Measurements from ENCODE around the gene CD58.
A peak's percentile ranks its signal among the peaks of the same experiment; 100 is the strongest.

Gene CD58

DNA sequence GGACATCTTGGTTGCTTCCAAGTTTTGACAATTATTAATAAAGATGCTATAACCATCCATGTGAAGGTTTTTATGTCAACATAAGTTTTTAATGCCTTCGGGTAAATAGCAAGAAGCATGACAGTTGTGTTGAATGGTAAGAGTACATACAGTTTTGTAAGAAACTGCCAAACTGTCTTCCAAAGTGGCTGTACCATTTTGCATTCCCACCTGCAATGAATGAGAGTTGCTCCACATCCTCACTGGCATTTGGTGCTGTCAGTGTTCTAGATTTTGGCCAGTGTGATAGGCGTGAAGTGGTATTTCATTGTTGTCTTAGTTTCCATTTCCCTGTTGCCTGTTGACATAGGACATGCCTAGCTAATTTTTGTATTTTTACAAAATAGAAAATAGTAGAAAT is 45.4 kb downstream of the CD58 start:
- ATAC-seq: no peak
- H3K36me3 Mint-ChIP-seq: peaks cover 70% of the 10 kb centered on the region
- no peaks in the 10 kb centered on the region for H3K27me3 Mint-ChIP-seq
- H3K4me1 Mint-ChIP-seq: peaks cover 10% of the 10 kb centered on the region
- peaks cover 4% of the 10 kb centered on the region for H3K9me3 Mint-ChIP-seq
- H3K27ac Mint-ChIP-seq: no peak overlapping the region
- H3K4me3 Mint-ChIP-seq: no peak overlapping the region

DNA sequence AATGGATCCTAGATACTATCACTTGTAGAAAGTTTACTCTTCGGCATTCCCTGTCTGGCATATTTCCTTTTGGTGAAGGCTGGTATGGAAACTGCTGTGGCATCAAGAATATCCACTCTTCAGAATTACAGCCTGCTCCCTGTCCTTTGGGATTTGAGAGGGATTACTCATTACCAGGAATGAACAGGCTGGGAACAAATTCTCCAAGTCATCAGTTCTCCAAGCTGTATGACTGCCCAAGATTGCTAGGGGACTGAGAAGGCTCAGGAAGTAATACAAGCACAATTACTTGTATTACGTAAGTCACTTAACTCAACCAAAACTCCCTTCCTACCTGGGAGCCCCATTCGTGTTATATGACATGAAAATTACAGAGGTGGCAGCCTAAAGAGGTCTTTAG is 49.6 kb downstream of the CD58 start:
- peaks cover 58% of the 10 kb centered on the region for H3K36me3 Mint-ChIP-seq
- H3K4me3 Mint-ChIP-seq: no peak overlapping the region
- no peaks in the 10 kb centered on the region for H3K27me3 Mint-ChIP-seq
- H3K27ac Mint-ChIP-seq: no peak overlapping the region
- H3K4me1 Mint-ChIP-seq: peaks cover 30% of the 10 kb centered on the region
- ATAC-seq: no peak
- no peaks in the 10 kb centered on the region for H3K9me3 Mint-ChIP-seq

DNA sequence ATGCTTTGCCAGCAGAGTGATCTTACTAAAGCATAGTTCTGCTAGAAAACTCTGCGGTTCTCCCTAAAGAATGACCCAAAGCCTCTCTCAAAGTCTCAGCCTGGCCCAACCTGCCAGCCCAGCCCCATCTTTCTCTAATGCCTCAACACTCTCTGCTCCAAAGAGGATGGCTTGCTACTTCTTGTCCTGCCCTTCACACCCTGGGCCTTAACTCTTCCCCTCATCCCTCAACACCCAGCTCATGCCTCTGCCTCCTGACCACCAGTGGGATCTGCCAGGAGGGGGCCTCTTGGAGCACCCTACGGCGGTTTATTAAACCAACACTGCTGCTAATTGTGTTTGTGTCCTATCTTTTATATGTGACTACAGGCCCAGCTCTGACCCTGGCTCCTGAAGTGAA is 52.4 kb downstream of the CD58 start:
- no peak for ATAC-seq
- H3K36me3 Mint-ChIP-seq: peaks cover 40% of the 10 kb centered on the region
- no peaks in the 10 kb centered on the region for H3K9me3 Mint-ChIP-seq
- H3K4me1 Mint-ChIP-seq: peaks cover 40% of the 10 kb centered on the region
- H3K4me3 Mint-ChIP-seq: no peak overlapping the region
- peak overlapping the region; percentile 92 for H3K27ac Mint-ChIP-seq
- H3K27me3 Mint-ChIP-seq: no peaks in the 10 kb centered on the region

DNA sequence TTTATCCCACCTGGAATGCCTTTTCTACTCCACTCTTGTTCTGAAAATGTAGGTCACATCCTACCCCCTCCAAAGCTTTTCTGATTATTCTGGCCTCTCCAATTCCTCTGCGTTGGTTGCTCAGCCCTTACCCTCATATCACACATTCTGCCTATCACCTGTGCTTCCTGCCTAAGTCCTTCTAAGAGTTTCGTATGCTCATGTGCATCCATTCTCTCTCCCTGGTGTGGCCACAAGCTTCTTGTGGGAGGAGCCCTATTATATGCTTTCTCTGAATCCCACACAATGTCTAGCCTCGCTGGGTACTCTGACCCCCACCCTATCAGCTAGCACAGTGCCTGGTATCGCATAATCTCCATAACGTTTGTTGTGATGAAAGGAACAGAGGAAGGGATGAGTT is 54.2 kb downstream of the CD58 start:
- Mint-ChIP-seq H3K9me3 (peaks cover 3% of the 10 kb centered on the region), H3K36me3 (peaks cover 44% of the 10 kb centered on the region), H3K4me3 (no peak overlapping the region), H3K4me1 (peaks cover 54% of the 10 kb centered on the region), H3K27ac (peak overlapping the region; percentile 92), H3K27me3 (no peaks in the 10 kb centered on the region)
- no peak for ATAC-seq

DNA sequence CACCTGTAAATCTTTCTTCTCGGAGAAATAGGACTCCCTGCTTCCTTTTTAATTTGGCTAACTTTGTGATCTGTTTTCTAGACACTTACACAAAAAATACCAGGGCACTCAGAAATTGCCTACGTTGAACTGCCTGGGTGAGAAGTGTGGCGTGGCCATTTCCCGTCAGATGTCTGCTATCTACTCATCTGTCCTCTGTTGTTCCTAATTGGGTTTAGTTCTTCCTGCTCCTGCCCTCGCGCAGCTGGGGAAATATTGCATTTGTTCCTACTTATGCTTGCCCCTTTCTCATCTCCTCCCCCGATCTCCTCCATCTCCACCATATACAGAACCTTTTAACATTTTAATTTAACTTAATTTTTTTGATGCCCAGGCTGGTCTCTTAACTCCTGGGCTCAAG is 55.1 kb downstream of the CD58 start:
- Mint-ChIP-seq H3K36me3 (peaks cover 53% of the 10 kb centered on the region), H3K4me1 (peaks cover 62% of the 10 kb centered on the region), H3K9me3 (peaks cover 5% of the 10 kb centered on the region), H3K4me3 (peak overlapping the region; percentile 59), H3K27ac (peak overlapping the region; percentile 92), H3K27me3 (no peaks in the 10 kb centered on the region)
- ATAC-seq: no peak

DNA sequence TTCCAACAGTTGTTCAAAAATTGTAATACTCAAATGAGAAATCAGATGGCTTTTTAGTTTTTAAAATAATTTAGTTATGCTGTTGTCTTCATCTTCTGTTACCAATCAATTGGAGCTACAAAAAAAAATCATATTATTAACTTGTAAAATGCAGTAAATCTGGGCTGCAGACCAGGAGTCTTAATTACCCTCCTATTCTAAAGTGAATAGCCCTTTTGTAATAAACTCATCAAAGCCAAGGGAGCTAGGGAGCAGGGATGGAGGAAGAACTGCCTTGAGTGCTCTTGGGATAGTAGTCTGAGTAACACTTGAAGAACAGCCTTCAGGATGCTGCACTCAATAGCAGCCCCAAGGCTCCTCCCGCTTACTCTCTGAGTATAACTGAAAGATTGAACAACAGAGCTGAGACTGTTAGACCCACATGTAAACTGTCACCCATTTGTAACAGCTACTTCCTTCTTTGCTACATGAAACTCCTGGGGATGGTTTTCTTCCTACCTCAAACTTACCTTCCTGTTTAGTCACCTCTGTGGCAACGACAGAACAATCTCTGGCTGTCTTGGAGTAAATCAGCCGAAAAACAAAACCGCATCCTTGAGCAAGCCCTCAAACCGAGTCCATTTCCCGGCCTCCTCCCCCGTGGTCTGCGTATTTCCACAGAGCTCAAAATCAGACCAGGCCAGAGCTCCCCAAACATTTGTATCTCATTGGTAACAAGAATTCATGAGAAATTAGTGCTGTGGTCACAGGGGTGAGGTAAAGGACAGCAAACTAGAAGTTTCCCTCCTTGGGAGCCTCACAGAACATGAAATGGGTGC is 55.9 kb downstream of the CD58 start:
- Mint-ChIP-seq H3K36me3 (peaks cover 50% of the 10 kb centered on the region), H3K9me3 (peaks cover 5% of the 10 kb centered on the region), H3K27ac (peak overlapping the region; percentile 92), H3K27me3 (no peaks in the 10 kb centered on the region), H3K4me3 (peak overlapping the region; percentile 64), H3K4me1 (peaks cover 65% of the 10 kb centered on the region)
- peak; percentile 81 for ATAC-seq

DNA sequence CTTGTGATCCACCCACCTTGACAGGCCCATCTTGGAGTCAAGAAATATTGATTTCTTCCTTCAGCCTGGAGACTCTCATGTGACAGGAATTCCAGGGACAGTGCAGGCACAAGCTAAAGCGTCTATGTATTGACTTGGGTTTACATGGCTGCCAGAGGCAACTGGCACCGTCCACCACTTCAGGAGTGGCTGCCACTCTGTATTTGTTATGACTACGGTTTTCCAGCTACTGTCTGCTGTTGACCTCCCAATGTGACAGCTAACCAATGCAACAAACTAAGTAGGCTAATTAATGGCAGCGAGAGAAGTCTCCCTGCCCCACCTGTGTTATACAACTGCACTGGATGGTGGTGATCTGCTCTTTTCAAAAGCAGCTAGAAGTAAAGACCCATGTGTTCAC is 56.9 kb downstream of the CD58 start:
- peaks cover 48% of the 10 kb centered on the region for H3K36me3 Mint-ChIP-seq
- no peaks in the 10 kb centered on the region for H3K27me3 Mint-ChIP-seq
- no peak overlapping the region for H3K27ac Mint-ChIP-seq
- H3K9me3 Mint-ChIP-seq: peaks cover 5% of the 10 kb centered on the region
- no peak overlapping the region for H3K4me3 Mint-ChIP-seq
- no peak for ATAC-seq
- peaks cover 74% of the 10 kb centered on the region for H3K4me1 Mint-ChIP-seq

DNA sequence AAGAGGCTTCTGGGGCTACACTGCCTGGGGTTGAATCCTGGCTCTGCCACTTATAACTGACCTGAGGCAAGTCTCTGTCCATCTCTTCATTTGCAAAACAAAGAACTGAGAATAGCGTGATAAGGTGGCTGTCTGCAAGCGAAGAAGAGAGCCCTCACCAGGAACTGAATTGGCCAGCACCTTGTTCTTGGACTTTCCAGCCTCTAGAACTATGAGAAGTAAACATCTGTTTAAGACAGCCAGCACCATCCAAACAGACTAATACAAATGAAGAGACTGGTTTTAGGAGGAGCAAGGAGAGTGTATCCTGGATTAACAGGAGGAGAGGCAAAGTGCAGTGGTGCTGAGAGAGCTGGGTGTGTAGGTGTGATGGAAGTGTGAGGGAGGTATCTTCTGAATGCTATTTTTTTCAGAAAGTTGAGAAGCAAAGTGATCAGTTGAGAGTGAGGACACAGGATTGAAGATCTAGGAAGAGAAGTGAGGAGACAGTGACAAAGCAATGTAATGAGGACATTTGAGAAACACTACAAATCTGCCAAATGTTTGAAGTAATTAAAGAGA is 59.3 kb downstream of the CD58 start:
- ATAC-seq: no peak
- peaks cover 5% of the 10 kb centered on the region for H3K9me3 Mint-ChIP-seq
- peaks cover 67% of the 10 kb centered on the region for H3K4me1 Mint-ChIP-seq
- no peak overlapping the region for H3K4me3 Mint-ChIP-seq
- peak overlapping the region; percentile 52 for H3K27ac Mint-ChIP-seq
- H3K36me3 Mint-ChIP-seq: peaks cover 28% of the 10 kb centered on the region
- no peaks in the 10 kb centered on the region for H3K27me3 Mint-ChIP-seq

DNA sequence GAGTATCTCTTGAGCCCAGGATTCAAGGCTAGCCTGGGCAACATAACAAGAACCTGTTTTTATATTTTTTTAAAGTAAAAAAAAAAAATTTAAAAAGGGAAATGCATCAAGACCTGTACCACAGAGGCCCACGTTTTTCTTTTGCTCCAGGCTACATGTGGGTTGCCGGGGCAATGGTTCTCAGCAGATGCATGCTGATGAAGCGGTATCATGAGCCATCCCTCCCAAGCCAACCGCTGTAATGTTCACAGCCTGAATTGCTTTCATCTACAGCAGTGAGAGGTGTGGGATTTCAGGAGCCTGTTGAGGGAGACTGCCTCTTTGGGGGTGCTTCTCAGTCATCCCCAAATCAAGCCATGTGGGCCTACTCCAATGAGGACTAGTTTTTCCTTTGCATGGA is 60.5 kb downstream of the CD58 start:
- H3K36me3 Mint-ChIP-seq: peaks cover 25% of the 10 kb centered on the region
- peaks cover 5% of the 10 kb centered on the region for H3K9me3 Mint-ChIP-seq
- peaks cover 60% of the 10 kb centered on the region for H3K4me1 Mint-ChIP-seq
- no peak overlapping the region for H3K4me3 Mint-ChIP-seq
- ATAC-seq: no peak
- H3K27me3 Mint-ChIP-seq: no peaks in the 10 kb centered on the region
- peak overlapping the region; percentile 52 for H3K27ac Mint-ChIP-seq

DNA sequence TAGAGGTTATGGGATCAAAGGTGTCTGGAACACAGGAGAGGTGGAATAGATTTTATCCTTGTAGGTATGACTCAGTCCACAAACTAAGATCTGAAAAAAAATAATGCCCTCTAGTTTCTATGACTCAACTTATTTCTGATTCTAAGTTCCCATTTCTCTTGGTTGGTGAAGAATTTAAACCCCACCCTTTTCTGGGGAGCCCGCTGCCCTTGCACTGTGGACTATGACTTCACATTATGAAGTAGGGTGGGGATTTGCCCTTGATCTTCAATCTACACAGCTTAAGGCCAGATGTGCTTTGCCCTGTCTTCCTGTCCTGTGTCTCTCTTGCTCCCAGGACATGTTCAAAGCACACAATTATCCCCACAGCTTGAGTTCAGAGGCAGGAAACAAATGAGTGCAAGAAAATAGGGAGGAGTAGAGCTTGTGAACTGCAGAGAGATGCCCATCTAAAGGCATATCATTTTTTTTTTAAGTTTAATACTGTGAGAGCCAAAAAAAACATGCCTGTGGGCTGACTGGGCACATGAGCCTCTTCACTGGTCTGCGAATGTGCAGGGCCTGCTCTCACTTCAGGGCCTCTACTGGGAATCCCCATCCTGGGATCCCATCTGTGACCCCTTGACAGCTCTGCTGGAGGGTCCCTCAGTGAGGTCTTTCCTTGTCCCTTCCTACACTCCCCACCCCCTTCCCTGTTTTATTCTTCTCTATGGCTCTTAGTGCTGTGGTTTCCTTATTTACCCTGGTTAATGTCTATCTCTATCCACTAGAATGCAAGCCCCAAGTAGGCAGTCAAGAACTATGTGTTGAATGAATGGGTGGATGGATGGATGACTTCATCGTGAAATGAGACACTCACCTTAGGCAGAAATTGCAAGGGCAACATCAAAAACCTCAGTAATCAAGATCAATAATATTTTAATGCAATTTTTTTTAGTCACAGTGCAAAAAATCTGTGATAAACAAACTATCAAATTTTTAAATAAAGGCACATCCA is 61.5 kb downstream of the CD58 start:
- Mint-ChIP-seq H3K27me3 (no peaks in the 10 kb centered on the region), H3K9me3 (peaks cover 5% of the 10 kb centered on the region), H3K4me1 (peaks cover 64% of the 10 kb centered on the region), H3K27ac (peak overlapping the region; percentile 70), H3K4me3 (no peak overlapping the region), H3K36me3 (peaks cover 25% of the 10 kb centered on the region)
- peak; percentile 57 for ATAC-seq

DNA sequence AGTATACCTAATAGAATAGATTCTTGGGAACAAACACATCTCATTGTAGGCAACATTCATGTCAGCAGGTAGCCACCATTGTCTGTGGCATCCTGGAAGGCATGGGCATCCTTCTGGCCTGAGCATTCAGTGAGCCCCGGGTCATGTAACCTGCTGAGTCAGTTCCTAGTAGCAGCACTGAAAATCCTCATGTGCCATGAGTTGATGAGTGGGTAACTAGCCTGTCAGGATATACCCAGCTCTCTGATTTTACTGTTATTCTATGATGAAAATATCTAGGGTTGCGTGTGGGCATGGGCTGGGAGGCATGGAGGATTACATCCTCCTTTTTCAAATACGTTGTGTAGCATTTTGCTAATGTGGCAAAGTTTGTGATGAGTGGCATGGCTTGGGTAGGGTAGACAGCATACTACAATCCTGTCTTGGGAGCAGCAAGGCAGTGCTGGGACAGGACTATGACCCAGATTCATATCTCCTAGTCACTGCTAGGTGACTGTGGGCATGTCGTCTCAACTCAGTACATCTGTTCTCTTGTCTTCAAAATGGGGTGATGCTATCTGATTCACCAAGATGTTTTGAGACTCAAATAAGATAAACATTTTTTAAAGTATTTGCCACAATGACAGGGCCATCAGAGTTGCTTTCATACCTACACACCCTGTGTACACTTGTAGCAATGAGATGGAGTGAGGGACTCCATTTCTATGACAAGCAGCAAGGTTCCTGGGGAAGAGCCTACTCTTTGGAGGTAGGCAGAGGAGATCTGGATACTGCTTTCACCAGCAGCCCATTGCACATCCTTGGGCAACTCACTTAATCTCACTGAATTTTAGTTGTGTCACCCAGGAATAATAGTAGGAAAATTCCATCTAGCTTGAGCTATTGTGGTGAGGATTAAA is 62.5 kb downstream of the CD58 start:
- H3K4me1 Mint-ChIP-seq: peaks cover 72% of the 10 kb centered on the region
- no peaks in the 10 kb centered on the region for H3K27me3 Mint-ChIP-seq
- peaks cover 24% of the 10 kb centered on the region for H3K36me3 Mint-ChIP-seq
- ATAC-seq: no peak
- peak overlapping the region; percentile 70 for H3K27ac Mint-ChIP-seq
- H3K4me3 Mint-ChIP-seq: no peak overlapping the region
- peaks cover 5% of the 10 kb centered on the region for H3K9me3 Mint-ChIP-seq

DNA sequence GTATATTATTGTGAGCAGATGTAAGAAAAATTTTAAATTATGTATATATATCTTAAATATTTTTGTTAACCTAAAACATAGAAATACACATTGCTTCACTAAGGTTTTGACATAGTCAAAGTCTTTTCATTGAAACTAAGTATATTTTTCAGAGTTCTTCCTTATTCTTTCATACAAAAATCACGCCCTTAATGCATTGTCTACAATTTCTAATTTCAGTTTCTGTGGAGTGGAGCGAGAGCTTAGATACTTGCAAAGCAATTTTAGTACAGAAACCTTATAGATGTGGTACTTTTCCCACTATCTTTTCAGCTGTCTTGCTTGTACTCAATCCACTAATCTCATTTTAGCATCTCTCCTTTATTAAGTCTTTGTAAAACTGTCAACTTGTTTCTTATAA is 63.2 kb downstream of the CD58 start:
- no peaks in the 10 kb centered on the region for H3K27me3 Mint-ChIP-seq
- peaks cover 5% of the 10 kb centered on the region for H3K9me3 Mint-ChIP-seq
- H3K36me3 Mint-ChIP-seq: peaks cover 18% of the 10 kb centered on the region
- no peak overlapping the region for H3K4me3 Mint-ChIP-seq
- peaks cover 72% of the 10 kb centered on the region for H3K4me1 Mint-ChIP-seq
- ATAC-seq: no peak
- no peak overlapping the region for H3K27ac Mint-ChIP-seq

DNA sequence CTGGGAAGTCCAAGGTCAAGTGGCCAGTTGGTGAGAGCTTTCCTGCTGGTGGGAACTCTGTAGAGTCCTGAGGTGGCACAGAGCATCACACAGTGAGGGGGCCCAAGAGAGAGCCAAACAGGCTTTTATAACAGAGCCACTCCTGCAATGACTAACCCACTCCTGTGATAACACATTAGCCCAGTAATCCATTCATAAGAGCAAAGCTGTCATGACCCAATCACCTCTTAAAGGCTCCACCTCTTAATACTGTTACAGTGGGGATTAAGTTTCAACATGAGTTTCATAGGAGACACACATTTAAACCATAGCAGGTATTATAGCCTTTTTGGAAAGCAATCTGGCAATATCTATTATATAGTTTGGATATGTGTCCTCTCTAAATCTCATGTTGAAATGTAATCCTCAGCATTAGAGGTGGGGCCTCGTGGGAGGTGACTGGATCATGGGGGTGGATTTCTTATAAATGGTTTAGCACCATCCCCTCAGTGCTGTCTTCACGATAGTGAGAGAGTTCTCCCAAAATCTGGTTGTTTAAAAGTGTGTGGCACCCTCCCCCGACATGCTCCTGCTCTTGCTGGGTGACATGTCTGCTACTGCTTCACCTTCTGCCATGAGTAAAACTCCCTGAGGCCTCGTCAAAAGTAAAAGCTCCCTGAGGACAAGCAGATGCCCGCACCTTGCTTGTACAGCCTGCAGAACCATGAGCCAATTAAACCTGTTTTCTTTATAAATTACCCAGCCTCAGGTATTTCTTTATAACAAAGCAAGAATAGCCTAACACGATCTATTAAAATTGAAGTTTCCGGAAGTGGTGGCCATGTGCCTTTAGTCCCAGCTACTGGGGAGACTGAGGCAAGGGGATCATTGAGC is 64.5 kb downstream of the CD58 start:
- Mint-ChIP-seq H3K27me3 (no peaks in the 10 kb centered on the region), H3K4me3 (no peak overlapping the region), H3K36me3 (peaks cover 18% of the 10 kb centered on the region), H3K9me3 (no peaks in the 10 kb centered on the region), H3K4me1 (peaks cover 71% of the 10 kb centered on the region), H3K27ac (no peak overlapping the region)
- ATAC-seq: no peak

Data from stimulated activated memory B cell treated with anti-CD40 and anti-IgM and Interleukin-4, amounts not matched to agents 10 μg/mL and 1 μg/mL and 100 μg/mL, for 72 hours (primary cell).